Left ventricle myocardium inferior (tissue), 1 donor: ENCODE results near the gene TMEM30A. TPM values are rescaled to one million over a fixed set of nuclear protein-coding genes. Genes with fewer than 3 reads are reported as not detected.

ENCODE experiments used
- DNase-seq: peaks from one replicate; pipeline ENCODE4 v3.0.0-alpha.2; 2020
- H3K27ac ChIP-seq: fragments of 200-600 bp; replicated peaks from 2 replicates; pipeline ENCODE4 v1.8.0; 2021
- H3K27me3 ChIP-seq: fragments of 200-600 bp; 2 replicates; pipeline ENCODE4 v1.8.0; 2021; ENCODE audit warnings: low read depth
- H3K36me3 ChIP-seq: fragments of 200-600 bp; 2 replicates; pipeline ENCODE4 v1.8.0; 2021
- H3K4me1 ChIP-seq: fragments of 200-600 bp; 2 replicates; pipeline ENCODE4 v1.8.0; 2021
- H3K4me3 ChIP-seq: fragments of 200-600 bp; 2 replicates; pipeline ENCODE4 v1.8.0; 2021; ENCODE audit warnings: mild to moderate bottlenecking, moderate library complexity
- H3K9me3 ChIP-seq: fragments of 200-600 bp; replicated peaks from 2 replicates; pipeline ENCODE4 v1.8.0; 2021
- CTCF ChIP-seq: fragments of 200-600 bp; IDR thresholded peaks from 2 replicates; pipeline ENCODE4 v1.8.0; 2021; ENCODE audit warnings: antibody characterized with exemption, mild to moderate bottlenecking, borderline replicate concordance
- intact Hi-C: fragments of 100-400 bp; cut with micrococcal nuclease; formaldehyde crosslinking; loops from one replicate; pipeline ENCODE4 v1.11.0; 2022
- total RNA-seq: library from RNA; stranded (reverse); fragmentation: NEBNext Ultra II Directional; extraction: Animal tissue kit (Norgen Biotek cat#: 25700); gene quantifications from one replicate; pipeline ENCODE4 v1.2.1, GENCODE V29; 2021
- donor health status: DM: no; HTN: yes; CAD: no; lungs with severe emphysema.

The TMEM30A gene
- total RNA-seq, 1 donor from 2014 or later = 52.3 TPM

GRCh38 chr6:75326557-75327258 is 42.1 kb upstream of the TMEM30A start:
- Histone ChIP-seq H3K4me3 (no peak overlapping the region), H3K4me1 (no peaks in the 10 kb centered on the region), H3K36me3 (peaks cover 3% of the 10 kb centered on the region), H3K27ac (no peak overlapping the region), H3K9me3 (no peaks in the 10 kb centered on the region), H3K27me3 (no peaks in the 10 kb centered on the region)
- intact Hi-C loops = no loop called here
- no peak for DNase-seq
- TF ChIP-seq CTCF = no peak

GRCh38 chr6:75318900-75319299 is 34.3 kb upstream of the TMEM30A start:
- no peak for DNase-seq
- no peak for TF ChIP-seq CTCF
- Histone ChIP-seq H3K4me1 (peaks cover 24% of the 10 kb centered on the region), H3K27me3 (no peaks in the 10 kb centered on the region), H3K36me3 (peaks cover 13% of the 10 kb centered on the region), H3K27ac (no peak overlapping the region), H3K4me3 (no peak overlapping the region), H3K9me3 (no peaks in the 10 kb centered on the region)
- intact Hi-C loops = no loop called here

- Histone ChIP-seq H3K4me3 (no peak overlapping the region), H3K9me3 (no peaks in the 10 kb centered on the region), H3K27ac (peak overlapping the region; percentile 65), H3K4me1 (peaks cover 24% of the 10 kb centered on the region), H3K27me3 (no peaks in the 10 kb centered on the region), H3K36me3 (peaks cover 17% of the 10 kb centered on the region)
- TF ChIP-seq CTCF = no peak
- DNase-seq = no peak
- intact Hi-C loops = no loop called here
Observed at GRCh38 chr6:75317503-75318206, 33.1 kb upstream of the TMEM30A start.

- no peak for TF ChIP-seq CTCF
- DNase-seq = no peak
- intact Hi-C loops = no loop called here
- H3K27me3 ChIP-seq = no peaks in the 10 kb centered on the region
- H3K36me3 ChIP-seq = peaks cover 30% of the 10 kb centered on the region
- H3K4me1 ChIP-seq = peaks cover 27% of the 10 kb centered on the region
- H3K9me3 ChIP-seq = no peaks in the 10 kb centered on the region
- no peak overlapping the region for H3K4me3 ChIP-seq
- H3K27ac ChIP-seq = no peak overlapping the region
Observed at GRCh38 chr6:75315978-75316377, 31.4 kb upstream of the TMEM30A start.

- intact Hi-C loops = no loop called here
- TF ChIP-seq CTCF = no peak
- H3K4me3 ChIP-seq = no peak overlapping the region
- no peak overlapping the region for H3K27ac ChIP-seq
- H3K9me3 ChIP-seq = peaks cover 3% of the 10 kb centered on the region
- peaks cover 46% of the 10 kb centered on the region for H3K36me3 ChIP-seq
- H3K4me1 ChIP-seq = peaks cover 25% of the 10 kb centered on the region
- no peak for DNase-seq
- H3K27me3 ChIP-seq = no peaks in the 10 kb centered on the region
Observed at GRCh38 chr6:75308250-75308988, 23.8 kb upstream of the TMEM30A start.
